ENCODE results near the gene MMEL1.

The MMEL1 gene

DNA sequence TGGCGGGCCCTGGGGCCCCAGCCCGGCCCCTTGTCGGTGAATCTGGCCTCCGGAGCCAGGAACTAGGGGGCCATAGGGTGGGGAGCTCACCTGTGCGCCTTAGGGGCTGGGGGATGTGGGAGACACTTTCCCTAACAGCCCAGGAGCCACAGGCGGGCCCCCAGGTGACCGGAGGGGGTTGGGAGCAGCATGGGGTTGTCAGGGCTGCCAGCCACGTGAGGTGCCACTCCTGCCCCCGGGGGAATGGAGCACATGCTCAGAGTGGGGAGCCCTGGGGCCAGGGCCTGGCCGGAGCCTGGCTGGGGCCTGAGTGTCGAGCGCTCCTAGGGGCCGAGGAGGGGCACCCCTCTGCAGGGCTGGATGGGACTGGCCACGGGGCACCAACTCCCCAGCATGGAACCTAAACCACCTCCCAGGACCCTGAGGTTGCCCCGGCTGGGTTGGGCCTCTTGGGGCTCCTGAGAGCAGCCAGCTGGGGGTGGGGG is 26.4 kb downstream of the MMEL1 start:
- H3K27ac ChIP-seq: no peak overlapping the region
- H3K9me3 ChIP-seq: no peaks in the 10 kb centered on the region
- no peaks in the 10 kb centered on the region for H3K36me3 ChIP-seq
- H3K4me1 ChIP-seq (ENCODE audit: control insufficient read depth in 1 of 2, insufficient read depth in 1 of 2, low read depth in 1 of 2, low read length in 1 of 2): no peaks in the 10 kb centered on the region
- TF ChIP-seq, protein P1, sequence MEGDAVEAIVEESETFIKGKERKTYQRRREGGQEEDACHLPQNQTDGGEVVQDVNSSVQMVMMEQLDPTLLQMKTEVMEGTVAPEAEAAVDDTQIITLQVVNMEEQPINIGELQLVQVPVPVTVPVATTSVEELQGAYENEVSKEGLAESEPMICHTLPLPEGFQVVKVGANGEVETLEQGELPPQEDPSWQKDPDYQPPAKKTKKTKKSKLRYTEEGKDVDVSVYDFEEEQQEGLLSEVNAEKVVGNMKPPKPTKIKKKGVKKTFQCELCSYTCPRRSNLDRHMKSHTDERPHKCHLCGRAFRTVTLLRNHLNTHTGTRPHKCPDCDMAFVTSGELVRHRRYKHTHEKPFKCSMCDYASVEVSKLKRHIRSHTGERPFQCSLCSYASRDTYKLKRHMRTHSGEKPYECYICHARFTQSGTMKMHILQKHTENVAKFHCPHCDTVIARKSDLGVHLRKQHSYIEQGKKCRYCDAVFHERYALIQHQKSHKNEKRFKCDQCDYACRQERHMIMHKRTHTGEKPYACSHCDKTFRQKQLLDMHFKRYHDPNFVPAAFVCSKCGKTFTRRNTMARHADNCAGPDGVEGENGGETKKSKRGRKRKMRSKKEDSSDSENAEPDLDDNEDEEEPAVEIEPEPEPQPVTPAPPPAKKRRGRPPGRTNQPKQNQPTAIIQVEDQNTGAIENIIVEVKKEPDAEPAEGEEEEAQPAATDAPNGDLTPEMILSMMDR (IDR thresholded peaks at IDR 0.05): no peak
- no peak overlapping the region for H3K4me3 ChIP-seq (ENCODE audit: low read depth in 1 of 2, low read length in 1 of 2)
- peaks cover 19% of the 10 kb centered on the region for H3K27me3 ChIP-seq

DNA sequence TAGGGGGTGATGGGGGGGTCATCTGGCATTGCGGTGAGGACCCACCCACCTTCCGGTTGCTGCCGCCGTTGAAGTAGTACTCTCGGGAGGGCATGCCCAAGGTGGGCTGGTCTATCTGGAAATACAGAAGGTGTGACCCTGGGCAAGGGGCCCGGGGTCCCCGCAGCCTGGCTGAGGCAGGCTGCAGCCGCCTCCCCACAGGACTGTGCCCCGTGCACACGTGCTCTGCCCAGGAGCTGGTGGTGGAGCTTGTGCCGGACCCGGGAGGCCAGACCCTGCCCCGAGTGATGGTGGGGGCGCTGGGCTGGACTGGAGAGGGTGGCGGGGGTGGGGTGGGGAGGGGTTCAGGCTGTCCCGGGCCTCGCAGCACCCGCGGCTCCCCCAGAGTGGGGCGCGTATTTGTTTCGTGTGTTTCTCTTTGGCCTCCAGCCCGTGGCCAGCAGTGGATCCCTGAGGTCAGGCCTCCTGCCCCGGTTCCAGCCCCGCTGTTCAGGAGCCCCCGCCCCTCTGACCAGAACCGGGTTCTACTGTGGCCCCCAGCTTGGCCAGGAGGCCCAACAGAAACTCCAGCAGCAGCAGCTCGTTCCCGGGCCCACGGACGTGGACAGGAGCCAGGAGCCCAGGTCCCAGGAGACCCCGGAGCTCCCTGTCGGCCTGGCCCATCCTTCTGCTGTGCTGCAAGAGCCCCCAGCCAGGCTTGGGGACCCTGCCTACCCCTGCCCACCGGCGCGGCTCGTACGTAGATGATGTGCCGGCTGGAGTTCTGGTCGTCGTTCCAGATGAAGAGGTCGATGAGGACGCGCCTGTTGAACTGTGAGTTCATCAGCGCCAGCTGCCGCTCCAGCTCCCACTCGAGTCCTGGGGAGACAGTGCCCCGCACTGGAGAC is 27.1 kb downstream of the MMEL1 start:
- H3K27ac ChIP-seq: no peak overlapping the region
- TF ChIP-seq, protein P1 (IDR thresholded peaks at IDR 0.05): no peak
- H3K4me1 ChIP-seq (ENCODE audit: control insufficient read depth in 1 of 2, insufficient read depth in 1 of 2, low read depth in 1 of 2, low read length in 1 of 2): no peaks in the 10 kb centered on the region
- no peaks in the 10 kb centered on the region for H3K9me3 ChIP-seq
- peaks cover 12% of the 10 kb centered on the region for H3K27me3 ChIP-seq
- H3K36me3 ChIP-seq: no peaks in the 10 kb centered on the region
- no peak overlapping the region for H3K4me3 ChIP-seq (ENCODE audit: low read depth in 1 of 2, low read length in 1 of 2)

DNA sequence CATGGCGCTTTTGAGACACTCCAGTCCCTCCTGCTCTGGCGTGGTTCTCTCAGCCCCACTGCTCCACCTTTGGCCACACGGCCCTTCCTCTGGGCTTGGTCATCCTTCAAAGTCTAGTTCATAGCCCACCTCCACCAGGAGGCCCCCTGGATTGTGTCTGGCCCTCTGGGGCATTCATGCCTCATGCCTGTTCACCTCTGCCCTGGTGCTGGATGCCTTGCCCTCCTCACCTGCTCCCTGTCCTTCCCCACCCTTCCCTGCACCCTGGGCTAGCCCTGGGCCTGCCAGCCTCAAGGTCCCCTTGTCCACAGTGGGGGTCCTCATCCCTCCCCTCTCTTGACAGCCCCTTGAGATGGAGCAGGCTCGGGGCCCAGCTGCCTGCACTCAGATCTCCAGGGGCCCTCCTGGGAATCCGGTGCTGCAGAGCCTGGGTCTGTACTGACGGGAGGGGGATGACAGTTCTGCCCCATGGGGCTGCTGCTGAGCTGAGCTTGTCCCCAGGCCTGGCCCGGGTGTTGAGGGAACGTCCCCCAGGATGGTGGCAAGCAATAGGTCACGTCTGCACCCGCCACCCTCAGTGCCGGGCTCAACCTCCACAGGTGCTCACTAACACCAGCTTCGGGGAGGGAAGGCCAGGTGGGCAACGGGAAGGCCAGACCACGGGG is 27.8 kb downstream of the MMEL1 start:
- H3K9me3 ChIP-seq: no peaks in the 10 kb centered on the region
- no peaks in the 10 kb centered on the region for H3K36me3 ChIP-seq
- H3K4me3 ChIP-seq (ENCODE audit: low read depth in 1 of 2, low read length in 1 of 2): no peak overlapping the region
- TF ChIP-seq, protein P1 (IDR thresholded peaks at IDR 0.05): no peak
- H3K27ac ChIP-seq: no peak overlapping the region
- peaks cover 6% of the 10 kb centered on the region for H3K27me3 ChIP-seq
- no peaks in the 10 kb centered on the region for H3K4me1 ChIP-seq (ENCODE audit: control insufficient read depth in 1 of 2, insufficient read depth in 1 of 2, low read depth in 1 of 2, low read length in 1 of 2)

DNA sequence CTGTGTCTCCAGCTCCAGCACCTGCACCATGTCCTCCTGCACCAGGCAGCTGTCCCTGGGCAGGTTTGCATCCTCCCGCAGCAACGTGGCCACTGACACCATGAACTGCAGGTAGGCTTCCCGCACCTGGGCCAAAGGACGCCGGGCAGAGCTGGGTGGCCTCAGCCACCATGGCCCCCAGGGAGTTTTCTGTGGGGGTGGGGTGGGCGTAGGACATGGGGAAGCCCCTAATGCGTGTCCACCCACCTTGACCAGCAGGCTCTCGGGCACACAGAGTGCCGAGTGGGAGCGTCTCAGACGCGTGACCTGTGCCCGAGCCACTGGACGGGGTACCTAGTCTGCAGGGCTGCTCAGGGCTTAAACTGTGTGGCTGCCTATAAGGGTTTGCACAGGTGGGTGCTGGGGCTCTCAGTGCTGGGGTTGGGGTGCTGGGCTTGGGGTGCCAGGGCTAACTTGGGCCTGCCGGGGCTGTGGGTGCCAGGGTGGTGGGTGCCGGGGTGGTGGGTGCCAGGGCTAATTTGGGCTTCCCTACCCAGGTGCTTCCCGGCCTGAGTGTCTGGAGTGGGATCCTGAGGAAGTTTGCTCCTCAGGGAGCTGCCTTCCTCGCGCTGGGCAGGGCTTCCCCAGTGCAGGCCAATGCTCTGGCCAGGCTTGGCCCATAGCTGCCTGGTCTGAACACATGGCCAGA is 28.5 kb downstream of the MMEL1 start:
- Histone ChIP-seq H3K4me3 (ENCODE audit: low read depth in 1 of 2, low read length in 1 of 2) (no peak overlapping the region), H3K27ac (no peak overlapping the region), H3K27me3 (peaks cover 6% of the 10 kb centered on the region), H3K9me3 (no peaks in the 10 kb centered on the region), H3K4me1 (ENCODE audit: control insufficient read depth in 1 of 2, insufficient read depth in 1 of 2, low read depth in 1 of 2, low read length in 1 of 2) (no peaks in the 10 kb centered on the region), H3K36me3 (no peaks in the 10 kb centered on the region)
- TF ChIP-seq, protein P1 (IDR thresholded peaks at IDR 0.05): no peak

DNA sequence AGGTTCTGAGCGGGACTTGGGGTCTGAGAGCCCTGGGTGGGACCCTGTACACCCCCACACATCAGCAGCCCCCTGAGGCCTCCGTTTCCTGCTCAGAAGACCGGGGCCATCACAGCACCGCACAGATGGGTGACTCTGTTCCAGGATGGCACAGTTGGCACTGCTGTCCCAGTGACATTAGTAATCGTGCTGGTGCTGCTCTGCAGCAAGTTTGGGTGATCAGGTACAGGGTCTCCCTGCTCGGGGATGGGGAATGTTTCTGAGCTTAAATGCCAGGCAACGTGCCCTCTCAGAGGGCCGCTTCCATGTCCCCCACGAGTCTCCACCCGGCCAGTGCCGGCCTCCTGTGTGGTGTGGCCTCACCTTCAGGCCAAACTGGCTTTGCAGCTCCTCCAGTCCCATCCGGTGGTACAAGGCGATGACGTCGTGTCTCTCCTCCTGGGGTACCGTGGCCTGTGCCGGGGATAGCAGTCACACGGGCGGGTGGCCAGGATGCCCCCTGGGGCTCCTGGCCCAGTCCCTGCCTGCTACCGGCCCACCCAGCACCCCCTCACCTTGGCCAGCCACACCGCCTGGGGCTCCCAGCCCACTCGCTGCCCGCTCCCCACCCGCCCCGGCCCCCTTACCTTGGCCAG is 29.2 kb downstream of the MMEL1 start:
- Histone ChIP-seq H3K27ac (no peak overlapping the region), H3K4me3 (ENCODE audit: low read depth in 1 of 2, low read length in 1 of 2) (no peak overlapping the region), H3K36me3 (no peaks in the 10 kb centered on the region), H3K9me3 (no peaks in the 10 kb centered on the region), H3K4me1 (ENCODE audit: control insufficient read depth in 1 of 2, insufficient read depth in 1 of 2, low read depth in 1 of 2, low read length in 1 of 2) (no peaks in the 10 kb centered on the region), H3K27me3 (peaks cover 6% of the 10 kb centered on the region)
- TF ChIP-seq, protein P1 (IDR thresholded peaks at IDR 0.05): no peak

All from neutrophil (primary cell).